Suprapubic skin (tissue), 4 donors: Measurements from ENCODE around the gene ANKRD36.

ENCODE experiments used
- POLR2A ChIP-seq, 2 donors: fragments of 450-650 bp; IDR thresholded peaks; one replicate each; pipeline ENCODE4 v1.6.1; 2017; ENCODE audit warnings: antibody characterized with exemption in 2 of 2, mild to moderate bottlenecking in 2 of 2, moderate library complexity in 2 of 2
- POLR2AphosphoS5 ChIP-seq, 3 donors: sonication (generic); formaldehyde crosslinking; IDR thresholded peaks; one replicate each; pipeline ENCODE4 v1.6.1; 2017; ENCODE audit warnings: antibody characterized with exemption in 3 of 3
- TF ChIP-seq, protein P1 (sequence below), 2 donors: fragments of 200-600 bp in 1 of 2; fragments of 450-650 bp in 1 of 2; sonication (generic) in 1 of 2; IDR thresholded peaks; one replicate each; pipeline ENCODE4 v1.5.1; 2016 to 2019; ENCODE audit warnings: antibody characterized with exemption in 2 of 2, mild to moderate bottlenecking in 1 of 2, moderate library complexity in 1 of 2

DNA sequence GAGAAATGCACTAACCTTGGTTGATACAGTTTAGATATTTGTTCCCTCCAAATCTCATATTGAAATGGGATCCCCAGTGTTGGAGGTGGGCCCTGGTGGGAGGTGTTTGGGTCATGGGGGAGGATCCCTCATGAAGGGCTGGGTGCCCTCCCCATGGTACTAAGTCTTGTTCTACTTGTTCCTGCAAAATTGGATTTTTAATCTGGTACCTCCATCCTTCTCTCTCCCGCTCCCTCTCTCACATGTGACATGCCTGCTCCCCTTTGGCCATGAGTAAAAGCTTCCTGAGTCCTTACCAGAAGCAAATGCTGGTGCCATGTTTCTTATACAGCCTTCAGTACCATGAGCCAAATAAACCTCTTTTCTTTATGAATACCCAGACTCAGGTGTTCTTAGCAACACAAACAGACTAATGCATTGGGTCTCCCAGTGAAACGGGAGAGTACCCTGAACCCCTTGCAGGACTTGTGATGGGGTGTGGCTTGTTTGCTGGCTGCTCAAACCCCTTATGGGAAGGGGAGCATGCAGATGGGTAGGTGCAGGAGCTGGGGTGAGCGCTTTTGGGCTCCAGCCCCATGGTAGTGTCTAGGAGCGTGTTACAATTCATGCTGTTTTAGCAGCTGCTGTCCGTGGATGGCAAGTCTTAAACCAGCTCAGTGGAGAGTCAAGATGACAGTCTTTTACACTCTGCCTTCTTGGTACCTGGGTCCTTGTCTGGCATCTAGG lies 45.5 kb upstream of the ANKRD36 start:
- TF ChIP-seq POLR2A (IDR thresholded peaks at IDR 0.05) (no peak), POLR2AphosphoS5 (IDR thresholded peaks at IDR 0.05) (no peak)
- TF ChIP-seq, protein P1, sequence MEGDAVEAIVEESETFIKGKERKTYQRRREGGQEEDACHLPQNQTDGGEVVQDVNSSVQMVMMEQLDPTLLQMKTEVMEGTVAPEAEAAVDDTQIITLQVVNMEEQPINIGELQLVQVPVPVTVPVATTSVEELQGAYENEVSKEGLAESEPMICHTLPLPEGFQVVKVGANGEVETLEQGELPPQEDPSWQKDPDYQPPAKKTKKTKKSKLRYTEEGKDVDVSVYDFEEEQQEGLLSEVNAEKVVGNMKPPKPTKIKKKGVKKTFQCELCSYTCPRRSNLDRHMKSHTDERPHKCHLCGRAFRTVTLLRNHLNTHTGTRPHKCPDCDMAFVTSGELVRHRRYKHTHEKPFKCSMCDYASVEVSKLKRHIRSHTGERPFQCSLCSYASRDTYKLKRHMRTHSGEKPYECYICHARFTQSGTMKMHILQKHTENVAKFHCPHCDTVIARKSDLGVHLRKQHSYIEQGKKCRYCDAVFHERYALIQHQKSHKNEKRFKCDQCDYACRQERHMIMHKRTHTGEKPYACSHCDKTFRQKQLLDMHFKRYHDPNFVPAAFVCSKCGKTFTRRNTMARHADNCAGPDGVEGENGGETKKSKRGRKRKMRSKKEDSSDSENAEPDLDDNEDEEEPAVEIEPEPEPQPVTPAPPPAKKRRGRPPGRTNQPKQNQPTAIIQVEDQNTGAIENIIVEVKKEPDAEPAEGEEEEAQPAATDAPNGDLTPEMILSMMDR (IDR thresholded peaks at IDR 0.05), result no peak
